Activated T-cell treated with anti-CD3 and anti-CD28 coated beads for 4 hours (primary cell): ENCODE results near the gene UNC13D.
"Not testable (repeated sequence)": the region's sequence is repeated elsewhere in the genome, so short reads cannot be mapped to it uniquely, and the experiment has no call there.

Experiments used
- DNase-seq: peaks from one replicate; pipeline ENCODE4 v3.0.0-alpha.2; 2020

The UNC13D gene

GRCh38 chr17:75843577-75844529, at the start of gene UNC13D:
TSS of gene UNC13D (minus strand) at chr17:75844404. CDS start at chr17:75844337, 67 bp downstream.
- peak; percentile 47 for DNase-seq

DNA sequence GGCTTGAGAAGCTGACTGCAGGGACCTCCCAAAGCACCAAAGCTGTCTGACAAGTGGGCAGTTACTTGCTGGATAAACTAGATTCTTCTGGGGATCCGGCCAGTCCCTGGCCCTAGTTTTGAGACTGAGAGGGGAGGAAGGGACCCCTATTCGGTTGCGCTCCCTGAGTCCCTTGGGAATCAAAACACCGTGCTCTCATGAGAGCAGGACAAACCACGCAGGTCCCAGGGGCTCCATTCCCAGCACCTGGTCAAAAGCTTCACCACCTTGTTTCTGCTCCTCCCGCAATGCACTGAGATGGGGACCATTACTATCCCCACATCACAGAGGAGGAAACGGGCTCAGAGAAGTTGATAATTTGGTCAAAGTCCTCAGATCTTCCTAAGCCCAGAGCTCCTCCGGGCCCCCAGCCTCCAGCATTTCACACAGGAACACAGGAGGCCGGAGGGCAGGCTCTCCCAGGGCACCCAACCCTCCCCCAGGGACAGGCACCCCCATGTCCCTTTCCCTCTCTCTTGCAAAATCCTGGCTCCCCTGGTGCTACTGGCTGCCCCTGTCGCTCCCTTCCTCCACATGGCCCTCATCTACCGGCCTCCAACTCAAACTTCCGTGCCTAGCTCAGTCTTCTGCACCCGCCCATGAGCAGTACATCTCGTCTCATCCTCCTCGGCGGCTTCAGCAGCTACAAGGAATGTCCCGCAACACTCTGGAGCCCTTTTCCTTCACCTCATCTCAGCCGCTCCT, 49.3 kb upstream of the UNC13D start:
- DNase-seq = no peak

- DNase-seq = no peak
Measured at GRCh38 chr17:75892556-75893224, 48.5 kb upstream of the UNC13D start.

DNA sequence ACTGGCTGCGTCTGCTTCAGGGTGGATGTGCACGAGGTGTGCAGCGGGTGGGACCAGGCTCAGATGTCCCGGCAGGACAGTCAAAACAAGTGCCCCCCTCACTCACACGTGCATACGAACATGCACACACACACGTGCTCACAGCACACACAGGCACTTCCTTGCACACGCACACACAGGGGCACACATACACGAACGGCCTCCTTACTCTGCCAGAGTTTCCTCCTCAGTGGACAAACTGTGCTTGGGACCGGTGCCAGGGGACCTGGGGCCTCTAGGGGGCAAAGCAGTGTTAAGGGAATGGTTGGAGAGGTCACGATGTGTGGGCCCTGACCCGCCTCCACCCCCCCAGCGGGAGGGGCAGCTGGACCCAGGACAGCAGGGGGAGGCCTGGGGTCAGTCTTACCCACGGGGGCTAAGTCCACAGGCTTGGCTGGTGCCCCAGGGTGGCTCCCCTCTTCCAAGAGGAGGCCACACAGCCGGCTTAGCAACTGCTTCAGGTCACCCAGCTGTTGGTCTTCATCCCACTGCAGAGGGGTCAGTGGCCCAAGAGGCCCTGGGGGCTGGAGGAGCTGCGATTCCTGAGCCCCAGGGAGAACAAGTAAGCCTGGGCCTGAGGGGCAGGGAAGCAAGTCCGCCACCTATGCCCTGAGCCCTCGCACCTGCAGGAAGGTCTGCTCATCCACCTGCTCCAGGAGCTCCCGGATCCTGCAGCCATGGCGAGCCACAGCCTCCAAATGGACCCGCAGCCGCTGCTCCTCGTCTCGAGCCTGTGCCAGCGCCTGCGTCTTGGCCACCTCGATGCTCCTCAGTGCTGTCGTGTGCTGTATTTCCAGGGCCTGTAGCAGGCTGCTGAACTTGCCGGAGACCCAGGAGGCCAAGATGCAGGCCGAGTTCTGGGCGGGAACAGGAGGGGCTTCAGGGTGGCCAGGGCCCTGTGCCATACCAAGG, 47.7 kb upstream of the UNC13D start:
- no peak for DNase-seq

- DNase-seq = no peak
Measured at GRCh38 chr17:75891022-75891604, 46.9 kb upstream of the UNC13D start.

DNA sequence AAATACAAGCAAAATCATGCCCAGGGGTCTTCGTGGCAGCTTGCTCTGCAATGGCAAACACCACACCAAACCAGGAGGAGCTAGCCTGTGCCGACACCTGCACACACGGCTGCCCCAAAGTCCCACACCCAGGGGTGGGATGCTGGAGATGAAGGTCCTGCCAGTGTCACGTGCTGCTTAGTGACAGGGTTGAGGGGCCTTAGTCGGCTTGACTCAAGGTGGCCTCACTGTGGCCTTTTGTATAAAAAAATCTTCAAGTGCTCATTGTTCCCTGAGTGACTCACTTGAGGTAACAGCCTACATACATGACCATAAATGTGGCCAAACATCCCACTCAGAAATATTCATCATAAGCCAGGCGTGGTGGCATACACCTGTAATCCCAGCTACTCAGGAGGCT, 45.2 kb upstream of the UNC13D start:
- DNase-seq = no peak

GRCh38 chr17:75888484-75888883, 44.3 kb upstream of the UNC13D start:
- DNase-seq = no peak

DNA sequence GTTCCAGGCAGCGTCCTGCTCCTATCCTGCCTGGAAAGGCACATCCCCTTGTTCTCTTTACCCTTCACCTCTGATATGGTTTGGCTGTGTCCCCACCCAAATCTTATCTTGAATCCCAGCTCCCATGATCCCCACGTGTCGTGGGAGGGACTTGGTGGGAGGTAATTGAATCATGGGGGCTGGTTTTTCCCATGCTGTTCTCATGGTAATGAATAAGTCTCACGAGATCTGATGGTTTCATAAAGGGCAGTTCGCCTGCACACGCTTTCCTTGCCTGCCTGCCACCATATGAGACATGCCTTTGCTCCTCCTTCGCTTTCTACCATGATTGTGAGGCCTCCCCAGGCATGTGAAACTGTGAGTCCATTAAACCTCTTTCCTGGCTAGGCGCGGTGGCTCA, 41.7 kb upstream of the UNC13D start:
- not testable (repeated sequence) for DNase-seq

DNA sequence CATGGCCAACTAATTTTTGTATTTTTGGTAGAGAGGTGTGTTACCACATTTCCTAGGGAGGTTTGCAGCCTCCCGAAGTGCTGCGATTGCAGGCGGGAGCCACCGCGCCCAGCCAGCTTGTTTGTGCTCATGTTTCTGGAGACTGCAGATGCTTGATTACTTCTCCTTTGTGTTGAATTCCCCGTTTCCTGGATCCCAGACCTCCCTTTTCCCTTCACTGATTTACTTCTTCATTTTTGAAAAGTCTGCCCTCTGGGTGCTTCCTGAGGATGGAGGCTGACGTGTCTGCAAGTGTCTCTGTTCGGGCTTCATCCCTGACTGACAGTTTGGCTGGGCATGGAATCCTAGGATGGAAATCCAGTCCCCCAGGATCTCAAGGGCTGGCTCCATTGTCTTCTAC, 41.2 kb upstream of the UNC13D start:
- DNase-seq = no peak

- no peak for DNase-seq
Measured at GRCh38 chr17:75881678-75882454, 37.7 kb upstream of the UNC13D start.

DNA sequence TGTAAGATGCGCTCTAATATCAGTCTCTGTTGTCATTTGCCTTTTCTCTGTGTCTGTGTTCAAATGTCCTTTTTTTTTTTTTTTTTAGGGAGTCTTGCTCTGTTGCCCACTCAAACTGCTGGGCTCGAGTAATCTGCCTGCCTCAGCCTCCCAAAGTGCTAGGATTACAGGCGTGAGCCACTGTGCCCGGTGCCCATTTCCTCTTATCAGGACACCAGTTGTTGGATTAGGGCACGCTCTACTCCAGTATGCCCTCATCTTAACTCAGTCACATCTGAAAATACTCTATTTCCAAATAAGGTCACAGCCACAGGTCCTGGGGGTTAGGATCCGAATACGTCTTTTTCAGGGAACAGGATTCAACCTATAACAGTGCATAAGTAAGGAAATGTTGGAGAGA, 36.1 kb upstream of the UNC13D start:
- DNase-seq = no peak

DNA sequence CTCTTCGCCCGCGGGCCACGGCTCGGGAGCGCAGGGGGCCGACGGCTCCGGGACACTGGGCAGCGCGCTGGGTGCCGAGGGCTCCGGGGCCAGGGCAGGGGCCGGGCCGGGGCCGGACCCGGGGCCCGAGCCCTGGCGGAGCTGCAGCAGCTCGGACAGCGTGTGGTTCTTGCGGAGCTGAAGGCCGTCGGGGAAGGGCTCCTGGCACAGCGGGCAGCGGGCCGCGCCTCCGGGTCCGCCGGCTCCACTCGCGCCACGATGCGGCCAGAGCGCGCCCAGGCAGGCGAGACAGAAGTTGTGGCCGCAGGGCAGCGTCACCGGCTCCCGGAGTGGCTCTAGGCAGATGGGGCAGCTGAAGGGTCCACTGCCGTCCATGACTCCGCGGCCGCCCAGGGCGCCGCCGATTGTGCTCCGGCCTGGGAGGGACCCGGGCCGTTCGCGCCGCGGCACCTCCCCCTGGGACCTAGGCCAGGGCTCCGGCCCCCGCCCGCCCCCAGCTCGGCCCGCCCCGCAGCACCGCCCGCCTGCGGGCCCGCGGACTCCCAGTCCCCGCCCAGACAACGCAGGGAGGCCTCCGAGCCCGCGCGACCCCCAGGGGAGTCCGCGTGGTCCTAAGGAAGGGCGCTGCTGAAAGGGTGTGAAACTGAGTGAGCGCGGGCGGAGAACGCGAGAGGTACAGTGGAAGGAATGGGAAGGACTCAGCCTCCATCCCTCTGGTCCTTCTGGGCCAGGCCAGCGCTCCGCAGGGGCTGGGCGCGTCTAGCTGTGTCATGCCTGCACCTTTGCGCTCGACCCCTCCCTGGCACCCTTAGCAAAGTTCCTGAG, 34.2 kb upstream of the UNC13D start, which contains the start of gene TRIM47:
TRIM47 (minus strand) TSS at position 408 of the 825 bp plus-strand sequence; CDS start at position 375, 33 bp downstream.
- DNase-seq = no peak

GRCh38 chr17:75877752-75878173, 33.6 kb upstream of the UNC13D start:
- DNase-seq = peak; percentile 55

DNA sequence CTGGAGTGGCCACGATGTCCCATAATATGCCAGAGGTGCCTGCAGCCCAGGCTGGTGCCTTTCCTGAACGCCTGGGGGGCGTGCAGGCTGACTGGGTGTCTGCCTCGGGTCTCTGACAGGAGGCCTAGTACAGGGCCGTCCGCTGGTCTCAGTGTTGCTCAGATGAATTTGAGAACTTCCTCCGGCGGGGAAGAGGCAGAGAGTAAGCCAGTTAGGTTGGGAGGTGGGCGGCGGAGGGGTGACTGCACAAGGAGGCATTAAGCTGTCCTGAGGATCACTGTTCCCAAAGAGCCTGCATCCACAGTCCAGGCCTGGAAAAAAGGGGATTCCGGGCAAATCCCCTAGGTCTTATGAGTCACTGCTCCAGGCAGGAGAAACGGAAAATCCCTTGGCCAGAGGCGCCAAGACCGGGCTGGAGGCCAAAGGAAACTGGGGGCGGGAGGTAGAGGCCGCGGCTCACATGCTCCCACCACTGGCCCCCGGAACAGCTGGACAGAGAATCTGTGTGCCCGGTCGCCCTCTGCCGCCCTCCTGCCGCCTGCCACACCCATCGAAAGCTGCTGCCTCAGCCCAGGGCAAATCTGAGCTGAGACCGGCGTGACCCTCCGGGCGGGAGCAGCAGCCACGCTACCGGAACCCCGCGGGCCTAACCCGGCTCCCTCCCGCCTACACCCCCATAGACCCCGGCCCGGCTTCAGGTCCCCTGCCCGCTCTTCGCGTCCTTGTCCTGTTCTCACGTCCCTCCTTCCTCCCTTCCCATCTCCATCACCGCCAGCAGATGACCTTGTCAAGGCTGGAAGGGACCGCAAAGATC, 32.9 kb upstream of the UNC13D start:
- DNase-seq = no peak

DNA sequence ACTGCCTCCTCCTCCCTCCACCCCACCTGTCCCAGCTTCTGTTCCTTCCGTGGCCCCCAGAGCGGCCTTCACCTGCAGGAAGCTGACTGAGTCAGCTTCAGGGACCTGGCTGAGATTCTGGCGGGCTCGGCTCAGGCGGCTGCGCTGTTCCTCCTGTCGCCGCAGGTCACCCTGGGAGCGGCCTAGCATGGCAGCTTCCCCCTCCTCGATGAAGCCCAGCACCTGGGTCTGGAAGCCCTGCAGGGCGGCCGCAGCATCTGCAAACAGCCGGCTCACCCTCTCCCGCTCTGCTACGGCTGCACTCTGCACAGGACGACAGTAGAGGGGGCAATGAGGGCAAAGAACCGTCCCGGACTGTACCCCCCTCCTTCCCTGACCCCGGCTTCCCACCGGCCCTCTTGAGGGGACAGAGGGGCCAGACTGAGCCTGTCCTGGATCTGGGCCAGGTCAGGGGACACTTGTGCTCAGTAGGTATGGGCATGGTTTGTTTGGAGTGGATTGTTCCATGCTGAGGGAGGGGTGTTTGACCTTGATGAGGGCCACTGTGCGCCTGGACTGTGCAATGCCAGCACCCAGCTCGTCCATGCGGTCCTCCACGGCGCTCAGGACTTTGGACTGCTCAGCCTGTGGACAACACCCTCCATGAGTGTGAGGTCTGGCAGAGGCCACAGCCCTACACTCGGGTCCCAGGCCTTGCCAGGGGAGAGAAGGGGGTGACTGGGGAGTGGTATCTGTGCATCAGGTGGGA, 32.2 kb upstream of the UNC13D start:
- DNase-seq = peak; percentile 53

DNA sequence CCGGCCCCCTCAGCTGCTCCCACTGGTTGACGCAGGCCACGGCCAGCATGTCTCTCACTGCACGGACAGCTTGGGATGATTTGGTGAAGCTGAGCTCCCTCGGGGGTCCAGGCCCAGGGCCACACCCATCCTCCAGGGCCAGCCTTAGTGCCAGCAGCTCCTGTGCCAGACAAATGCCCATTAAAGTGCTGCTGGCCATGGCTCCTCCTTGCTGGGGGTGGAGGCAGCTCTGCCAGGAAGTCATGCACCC, 31.7 kb upstream of the UNC13D start:
- no peak for DNase-seq

GRCh38 chr17:75875182-75875939, 31.2 kb upstream of the UNC13D start:
- no peak for DNase-seq
